Esophagus muscularis mucosa (tissue), 4 donors: ENCODE results near the gene RIPK1. TPM values are rescaled to one million over a fixed set of nuclear protein-coding genes. Genes with fewer than 3 reads are reported as not detected.

Experiments used
- DNase-seq: peaks from one replicate; pipeline ENCODE4 v3.0.0-alpha.2; 2017; ENCODE audit errors: extremely low spot score
- H3K27ac ChIP-seq, 4 donors: fragments of 200-600 bp; sonication (generic); replicated peaks in 1 of 4; 1 replicate in 3 of 4; 2 replicates in 1 of 4; pipeline ENCODE4 v1.5.1; 2016 to 2019; ENCODE audit warnings: mild to moderate bottlenecking in 1 of 4
- H3K27me3 ChIP-seq, 4 donors: fragments of 200-600 bp; sonication (generic); one replicate each; pipeline versions ENCODE4 v1.5.1 to v1.6.0; 2016 to 2019
- H3K36me3 ChIP-seq, 4 donors: fragments of 200-600 bp; sonication (generic); one replicate each; pipeline ENCODE4 v1.5.1; 2016 to 2019
- H3K4me1 ChIP-seq, 4 donors: fragments of 200-600 bp; sonication (generic); one replicate each; pipeline ENCODE4 v1.5.1; 2016 to 2019
- H3K4me3 ChIP-seq, 4 donors: fragments of 200-600 bp; sonication (generic); 1 replicate in 2 of 4; 2 replicates in 2 of 4; pipeline ENCODE4 v1.5.1; 2016 to 2019; ENCODE audit warnings: mild to moderate bottlenecking in 4 of 4, moderate library complexity in 1 of 4
- H3K9me3 ChIP-seq, 4 donors: fragments of 200-600 bp; sonication (generic); 1 replicate in 3 of 4; 2 replicates in 1 of 4; pipeline ENCODE4 v1.5.1; 2016 to 2019
- CTCF ChIP-seq, 3 experiments: fragments of 200-600 bp in 2 of 3; fragments of 450-650 bp in 1 of 3; sonication (generic) in 2 of 3; IDR thresholded peaks; one replicate each; pipeline ENCODE4 v1.5.1; 2017 to 2019; ENCODE audit warnings: antibody characterized with exemption in 3 of 3, mild to moderate bottlenecking in 2 of 3, moderate library complexity in 1 of 3
- EP300 ChIP-seq: sonication (generic); formaldehyde crosslinking; IDR thresholded peaks from one replicate; pipeline ENCODE4 v1.6.1; 2017; ENCODE audit warnings: antibody characterized with exemption
- POLR2A ChIP-seq: fragments of 450-650 bp; IDR thresholded peaks from one replicate; pipeline ENCODE4 v1.6.1; 2017; ENCODE audit warnings: antibody characterized with exemption, moderate library complexity, mild to moderate bottlenecking, low read depth
- POLR2AphosphoS5 ChIP-seq, 2 donors: sonication (generic); formaldehyde crosslinking; IDR thresholded peaks; one replicate each; pipeline ENCODE4 v1.6.1; 2017; ENCODE audit warnings: antibody characterized with exemption in 2 of 2
- WGBS: methylation state at CpG from one replicate; pipeline ENCODE4 v1.1.5; 2018; 5-methylcytosine and 5-hydroxymethylcytosine counted together
- intact Hi-C: fragments of 100-400 bp; cut with DNase I; formaldehyde crosslinking; loops from one replicate; pipeline ENCODE4 v1.15.1; 2023
- total RNA-seq, 4 donors: library from RNA; depleted of rRNA; stranded (reverse); fragments of >200 nt; gene quantifications; one replicate each; pipeline versions ENCODE4 v1.1.0 to v1.2.1, GENCODE V29; 2016

The RIPK1 gene
- total RNA-seq, 4 donors from 2014 or later: 23.3 to 34.3 (median 26.4) TPM

GRCh38 chr6:3117912-3118352 lies 49.6 kb downstream of the RIPK1 start:
- Histone ChIP-seq H3K9me3 (no peaks in the 10 kb centered on the region), H3K27ac (peak overlapping the region; percentile 87 to 94 (median 88)), H3K4me1 (peaks cover 6 to 16% (median 16%) of the 10 kb centered on the region in 4 donors), H3K27me3 (no peaks in the 10 kb centered on the region), H3K36me3 (peaks cover 17 to 27% (median 25%) of the 10 kb centered on the region in 4 donors), H3K4me3 (peak overlapping the region; percentile 78 to 97 (median 92))
- intact Hi-C loops: loop anchor here (1.0 kb wide), 1 partner anchor 119 kb away; the partner anchor contains the start of gene NQO2
- DNase-seq: no peak
- TF ChIP-seq CTCF (IDR thresholded peaks at IDR 0.05) (no peak), POLR2A (no peak), EP300 (no peak), POLR2AphosphoS5 (IDR thresholded peaks at IDR 0.05) (no peak)
- 19% methylated on average over 7 of the region's 8 CpGs for WGBS

- WGBS: 0% methylated on average over 2 of the region's 89 CpGs
- peaks cover 6 to 16% (median 16%) of the 10 kb centered on the region in 4 donors for H3K4me1 ChIP-seq
- H3K9me3 ChIP-seq: no peaks in the 10 kb centered on the region
- H3K4me3 ChIP-seq: peak within 1 kb of the TSS; percentile 78 to 97 (median 92)
- peaks cover 11 to 21% (median 19%) of the 10 kb centered on the region in 4 donors for H3K36me3 ChIP-seq
- peak; percentile 99 for DNase-seq
- intact Hi-C loops: loop anchor here (1.0 kb wide), 1 partner anchor 119 kb away; the partner anchor contains the start of gene NQO2
- peak within 1 kb of the TSS; percentile 87 to 94 (median 88) for H3K27ac ChIP-seq
- H3K27me3 ChIP-seq: no peaks in the 10 kb centered on the region
- TF ChIP-seq CTCF (IDR thresholded peaks at IDR 0.05) (no peak), POLR2AphosphoS5 (IDR thresholded peaks at IDR 0.05) (peak; percentile 82 to 90), EP300 (no peak)
Observed at GRCh38 chr6:3118353-3119039, 50.2 kb downstream of the RIPK1 start, which contains the start of gene BPHL. Gene BPHL (plus strand): TSS chr6:3118711. CDS start chr6:3118741, 30 bp downstream.

- no peaks in the 10 kb centered on the region for H3K27me3 ChIP-seq
- peaks cover 6 to 16% (median 16%) of the 10 kb centered on the region in 4 donors for H3K4me1 ChIP-seq
- H3K27ac ChIP-seq: peak overlapping the region; percentile 87 to 94 (median 88)
- TF ChIP-seq CTCF (IDR thresholded peaks at IDR 0.05) (no peak), POLR2AphosphoS5 (IDR thresholded peaks at IDR 0.05) (no peak), POLR2A (no peak), EP300 (no peak)
- WGBS: 31% methylated on average over 14 of the region's 19 CpGs
- no peak for DNase-seq
- no peaks in the 10 kb centered on the region for H3K9me3 ChIP-seq
- H3K4me3 ChIP-seq: peak overlapping the region; percentile 78 to 97 (median 92)
- peaks cover 4 to 14% (median 13%) of the 10 kb centered on the region in 4 donors for H3K36me3 ChIP-seq
- intact Hi-C loops: no loop called here
Observed at GRCh38 chr6:3119040-3119723, 50.9 kb downstream of the RIPK1 start.

- no peaks in the 10 kb centered on the region for H3K9me3 ChIP-seq
- DNase-seq: no peak
- no peak overlapping the region for H3K27ac ChIP-seq
- no peaks in the 10 kb centered on the region for H3K27me3 ChIP-seq
- 94% methylated on average over 5 of the region's 5 CpGs for WGBS
- intact Hi-C loops: no loop called here
- TF ChIP-seq POLR2A (no peak), POLR2AphosphoS5 (IDR thresholded peaks at IDR 0.05) (no peak), CTCF (IDR thresholded peaks at IDR 0.05) (no peak), EP300 (no peak)
- peaks cover 6 to 16% (median 16%) of the 10 kb centered on the region in 4 donors for H3K4me1 ChIP-seq
- H3K36me3 ChIP-seq: no peaks in the 10 kb centered on the region
- no peak overlapping the region for H3K4me3 ChIP-seq
Observed at GRCh38 chr6:3120765-3121089, 52.4 kb downstream of the RIPK1 start.
